GM23338 (cell line): ENCODE measurements around the gene NGF.

Source experiments
- CREB1 ChIP-seq: fragments of 250-450 bp; sonication (Bioruptor Pico); IDR thresholded peaks from 2 replicates; pipeline ENCODE4 v1.5.0; 2020; ENCODE audit warnings: low read depth, mild to moderate bottlenecking, moderate library complexity
- ETS1 ChIP-seq: IDR thresholded peaks from 2 replicates; pipeline ENCODE4 v1.6.1; 2016; ENCODE audit warnings: antibody characterized with exemption
- EZH2 ChIP-seq: fragments of 200-600 bp; sonication (generic); IDR thresholded peaks from one replicate; pipeline ENCODE4 v1.8.0; 2017; ENCODE audit warnings: antibody characterized with exemption, mild to moderate bottlenecking, low read depth; ENCODE audit not compliant: unreplicated experiment
- EZH2phosphoT487 ChIP-seq: fragments of 200-600 bp; sonication (generic); IDR thresholded peaks from one replicate; pipeline ENCODE4 v1.8.1; 2018; ENCODE audit warnings: antibody characterized with exemption; ENCODE audit not compliant: unreplicated experiment
- JUNB ChIP-seq: IDR thresholded peaks from one replicate; pipeline ENCODE4 v1.6.1; 2016; ENCODE audit warnings: antibody characterized with exemption; ENCODE audit not compliant: unreplicated experiment
- NANOG ChIP-seq: IDR thresholded peaks from 2 replicates; pipeline ENCODE4 v1.6.1; 2016; ENCODE audit warnings: antibody characterized with exemption, borderline replicate concordance
- POLR2AphosphoS5 ChIP-seq: IDR thresholded peaks from 2 replicates; pipeline ENCODE4 v1.6.1; 2016; ENCODE audit warnings: antibody characterized with exemption, low read depth
- ZNF462 ChIP-seq: fragments of 250-450 bp; sonication (Bioruptor Pico); IDR thresholded peaks from 2 replicates; pipeline ENCODE4 v1.5.0; 2020; ENCODE audit warnings: mild to moderate bottlenecking, moderate library complexity
- TF ChIP-seq, protein P1 (sequence below), 2 experiments: fragments of 200-600 bp in 1 of 2; sonication (generic) in 1 of 2; conservative IDR thresholded peaks; 2 replicates each; pipeline versions ENCODE4 v1.5.1 to v1.6.1; 2016 to 2017; ENCODE audit warnings: antibody characterized with exemption in 2 of 2, low read depth in 2 of 2, mild to moderate bottlenecking in 2 of 2, moderate library complexity in 1 of 2
- TF ChIP-seq, protein P2 (sequence below): IDR thresholded peaks from one replicate; pipeline ENCODE4 v1.6.1; 2018; ENCODE audit warnings: antibody characterized with exemption; ENCODE audit not compliant: unreplicated experiment

DNA sequence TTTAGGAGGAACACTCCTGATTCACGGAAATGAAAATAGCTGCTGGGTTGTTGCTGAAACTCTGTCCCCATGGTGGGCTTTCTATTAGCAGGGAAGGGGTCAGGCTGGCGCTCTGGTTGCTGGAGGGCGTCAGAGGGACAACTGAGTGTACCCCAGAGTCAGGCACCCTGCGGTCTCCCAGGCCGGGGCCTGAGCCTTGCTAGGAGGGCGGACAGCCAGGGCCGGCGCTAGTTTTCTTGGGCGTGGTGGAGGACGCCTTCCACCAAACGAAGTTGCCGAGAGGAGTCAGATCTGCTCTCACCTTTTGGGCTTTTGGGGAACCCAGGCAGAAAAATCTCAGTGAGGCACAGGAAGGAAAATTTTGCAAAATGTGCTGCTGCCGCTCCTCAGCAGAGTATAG, 54.8 kb downstream of the NGF start:
- TF ChIP-seq, protein P1, sequence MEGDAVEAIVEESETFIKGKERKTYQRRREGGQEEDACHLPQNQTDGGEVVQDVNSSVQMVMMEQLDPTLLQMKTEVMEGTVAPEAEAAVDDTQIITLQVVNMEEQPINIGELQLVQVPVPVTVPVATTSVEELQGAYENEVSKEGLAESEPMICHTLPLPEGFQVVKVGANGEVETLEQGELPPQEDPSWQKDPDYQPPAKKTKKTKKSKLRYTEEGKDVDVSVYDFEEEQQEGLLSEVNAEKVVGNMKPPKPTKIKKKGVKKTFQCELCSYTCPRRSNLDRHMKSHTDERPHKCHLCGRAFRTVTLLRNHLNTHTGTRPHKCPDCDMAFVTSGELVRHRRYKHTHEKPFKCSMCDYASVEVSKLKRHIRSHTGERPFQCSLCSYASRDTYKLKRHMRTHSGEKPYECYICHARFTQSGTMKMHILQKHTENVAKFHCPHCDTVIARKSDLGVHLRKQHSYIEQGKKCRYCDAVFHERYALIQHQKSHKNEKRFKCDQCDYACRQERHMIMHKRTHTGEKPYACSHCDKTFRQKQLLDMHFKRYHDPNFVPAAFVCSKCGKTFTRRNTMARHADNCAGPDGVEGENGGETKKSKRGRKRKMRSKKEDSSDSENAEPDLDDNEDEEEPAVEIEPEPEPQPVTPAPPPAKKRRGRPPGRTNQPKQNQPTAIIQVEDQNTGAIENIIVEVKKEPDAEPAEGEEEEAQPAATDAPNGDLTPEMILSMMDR (conservative IDR thresholded peaks at IDR 0.05; ENCODE audit: low read depth in 2 of 2): no peak
- TF ChIP-seq JUNB (no peak), CREB1 (CRISPR knock-in tag) (no peak), POLR2AphosphoS5 (no peak), ZNF462 (no peak), EZH2 (no peak), EZH2phosphoT487 (no peak), NANOG (no peak), ETS1 (no peak)
- TF ChIP-seq, protein P2, sequence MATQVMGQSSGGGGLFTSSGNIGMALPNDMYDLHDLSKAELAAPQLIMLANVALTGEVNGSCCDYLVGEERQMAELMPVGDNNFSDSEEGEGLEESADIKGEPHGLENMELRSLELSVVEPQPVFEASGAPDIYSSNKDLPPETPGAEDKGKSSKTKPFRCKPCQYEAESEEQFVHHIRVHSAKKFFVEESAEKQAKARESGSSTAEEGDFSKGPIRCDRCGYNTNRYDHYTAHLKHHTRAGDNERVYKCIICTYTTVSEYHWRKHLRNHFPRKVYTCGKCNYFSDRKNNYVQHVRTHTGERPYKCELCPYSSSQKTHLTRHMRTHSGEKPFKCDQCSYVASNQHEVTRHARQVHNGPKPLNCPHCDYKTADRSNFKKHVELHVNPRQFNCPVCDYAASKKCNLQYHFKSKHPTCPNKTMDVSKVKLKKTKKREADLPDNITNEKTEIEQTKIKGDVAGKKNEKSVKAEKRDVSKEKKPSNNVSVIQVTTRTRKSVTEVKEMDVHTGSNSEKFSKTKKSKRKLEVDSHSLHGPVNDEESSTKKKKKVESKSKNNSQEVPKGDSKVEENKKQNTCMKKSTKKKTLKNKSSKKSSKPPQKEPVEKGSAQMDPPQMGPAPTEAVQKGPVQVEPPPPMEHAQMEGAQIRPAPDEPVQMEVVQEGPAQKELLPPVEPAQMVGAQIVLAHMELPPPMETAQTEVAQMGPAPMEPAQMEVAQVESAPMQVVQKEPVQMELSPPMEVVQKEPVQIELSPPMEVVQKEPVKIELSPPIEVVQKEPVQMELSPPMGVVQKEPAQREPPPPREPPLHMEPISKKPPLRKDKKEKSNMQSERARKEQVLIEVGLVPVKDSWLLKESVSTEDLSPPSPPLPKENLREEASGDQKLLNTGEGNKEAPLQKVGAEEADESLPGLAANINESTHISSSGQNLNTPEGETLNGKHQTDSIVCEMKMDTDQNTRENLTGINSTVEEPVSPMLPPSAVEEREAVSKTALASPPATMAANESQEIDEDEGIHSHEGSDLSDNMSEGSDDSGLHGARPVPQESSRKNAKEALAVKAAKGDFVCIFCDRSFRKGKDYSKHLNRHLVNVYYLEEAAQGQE: no peak
